Activated CD4-positive, alpha-beta T cell treated with anti-CD3 and anti-CD28 coated beads, Interleukin-2, amount 10 ng/mL, durations not matched to agents 24 days and 14 days (primary cell): ENCODE data around the gene FAM219A. TPM values are rescaled to one million over a fixed set of nuclear protein-coding genes. Genes with fewer than 3 reads are reported as not detected.
A peak's percentile ranks its signal among the peaks of the same experiment; 100 is the strongest.

Source experiments
- DNase-seq: peaks from one replicate; pipeline ENCODE4 v3.0.0; 2022
- H3K27ac Mint-ChIP-seq: one replicate; pipeline ENCODE4 v1.8.0; 2022; ENCODE audit warnings: mild to moderate bottlenecking, mixed read lengths
- H3K27me3 Mint-ChIP-seq: one replicate; pipeline ENCODE4 v1.8.0; 2022; ENCODE audit warnings: mixed read lengths
- H3K36me3 Mint-ChIP-seq: one replicate; pipeline ENCODE4 v1.8.0; 2022; ENCODE audit warnings: low read depth, mild to moderate bottlenecking, mixed read lengths
- H3K4me1 Mint-ChIP-seq: one replicate; pipeline ENCODE4 v1.8.0; 2021; ENCODE audit warnings: mixed read lengths
- H3K4me3 Mint-ChIP-seq: one replicate; pipeline ENCODE4 v1.8.0; 2022; ENCODE audit warnings: mild to moderate bottlenecking, moderate library complexity, mixed read lengths
- H3K9me3 Mint-ChIP-seq: one replicate; pipeline ENCODE4 v1.8.0; 2021; ENCODE audit warnings: mixed read lengths
- intact Hi-C: fragments of 100-400 bp; cut with micrococcal nuclease; formaldehyde crosslinking; loops from one replicate; pipeline ENCODE4 v1.15.1; 2023
- total RNA-seq: library from RNA; stranded (reverse); gene quantifications from 2 replicates; pipeline ENCODE4 v1.2.3, GENCODE V29; 2022

The FAM219A gene
- total RNA-seq, 1 donor from 2014 or later: 13.6 TPM

DNA sequence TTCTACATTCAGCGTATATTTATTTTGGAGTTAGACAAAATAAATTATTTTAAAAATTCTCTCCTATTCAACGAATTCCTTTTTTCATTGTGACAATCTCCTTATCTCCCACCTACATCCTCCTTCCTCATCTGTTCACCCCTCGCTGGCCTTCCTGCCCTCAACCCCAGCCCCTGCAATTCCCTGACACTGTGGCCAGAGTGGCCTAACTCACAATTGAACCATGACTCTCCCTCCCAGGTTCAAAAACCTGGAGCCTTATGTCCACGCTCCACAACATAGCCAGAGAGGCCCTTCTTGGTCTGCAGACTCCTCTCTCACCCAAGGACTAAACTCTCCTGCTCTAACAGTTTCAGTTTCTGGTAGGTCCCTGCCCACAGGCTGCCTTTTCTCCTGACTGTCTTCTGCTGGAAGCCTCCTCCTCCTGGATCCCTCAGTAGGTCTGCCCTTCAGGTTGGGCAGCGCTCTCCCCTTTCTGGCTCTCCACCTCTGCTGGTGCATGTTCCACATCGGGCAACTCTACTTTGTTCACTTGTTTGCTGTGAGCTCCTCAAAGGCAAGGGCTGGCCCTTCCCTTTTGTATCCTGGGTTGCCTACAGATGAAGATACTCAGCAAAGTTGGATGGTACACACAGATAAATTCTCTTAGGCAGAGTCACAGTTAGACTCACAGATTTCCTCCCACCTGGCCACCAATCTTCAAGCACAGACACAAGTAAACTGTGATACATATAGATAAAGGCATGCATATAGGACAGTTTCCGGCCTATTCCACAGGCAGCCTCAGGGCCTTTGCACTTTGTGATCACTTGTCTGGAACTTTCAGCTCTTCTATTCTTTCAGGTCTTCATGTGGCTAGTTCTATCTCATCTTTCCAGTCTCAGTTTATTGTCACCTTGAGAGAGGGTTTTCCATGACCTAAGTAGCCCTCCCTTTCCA lies 61.8 kb downstream of the FAM219A start:
- DNase-seq: no peak
- peaks cover 11% of the 10 kb centered on the region for H3K27me3 Mint-ChIP-seq

DNA sequence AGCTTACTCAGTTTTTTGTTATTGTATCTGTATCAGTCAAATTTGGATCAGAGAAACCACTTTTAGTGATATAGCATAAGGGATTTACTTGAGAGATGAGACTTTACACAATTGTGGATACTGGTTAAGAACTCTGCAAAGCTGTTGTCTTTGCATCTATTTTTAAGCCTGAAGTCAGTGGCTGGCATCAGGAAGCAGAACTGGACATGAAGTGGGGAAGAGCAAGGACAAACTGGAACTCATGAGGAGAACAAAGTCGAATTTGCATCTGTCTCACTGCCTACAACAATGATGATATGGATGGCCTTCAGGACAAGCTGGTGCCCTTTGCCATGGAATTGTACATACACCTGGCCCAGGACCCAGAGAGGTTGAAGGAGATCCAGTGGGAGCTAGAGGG lies 65.9 kb downstream of the FAM219A start:
- DNase-seq: no peak
- no peaks in the 10 kb centered on the region for H3K36me3 Mint-ChIP-seq
- H3K4me3 Mint-ChIP-seq: no peak overlapping the region
- intact Hi-C loops: no loop called here
- no peak overlapping the region for H3K27ac Mint-ChIP-seq
- H3K9me3 Mint-ChIP-seq: no peaks in the 10 kb centered on the region
- H3K4me1 Mint-ChIP-seq: peaks cover 3% of the 10 kb centered on the region
- H3K27me3 Mint-ChIP-seq: peaks cover 21% of the 10 kb centered on the region

More for the DNA sequence above, 61.8 kb downstream of the FAM219A start:
- peaks cover 3% of the 10 kb centered on the region for H3K4me1 Mint-ChIP-seq
- no peaks in the 10 kb centered on the region for H3K9me3 Mint-ChIP-seq
- intact Hi-C loops: no loop called here
- no peak overlapping the region for H3K27ac Mint-ChIP-seq
- H3K36me3 Mint-ChIP-seq: no peaks in the 10 kb centered on the region
- no peak overlapping the region for H3K4me3 Mint-ChIP-seq

DNA sequence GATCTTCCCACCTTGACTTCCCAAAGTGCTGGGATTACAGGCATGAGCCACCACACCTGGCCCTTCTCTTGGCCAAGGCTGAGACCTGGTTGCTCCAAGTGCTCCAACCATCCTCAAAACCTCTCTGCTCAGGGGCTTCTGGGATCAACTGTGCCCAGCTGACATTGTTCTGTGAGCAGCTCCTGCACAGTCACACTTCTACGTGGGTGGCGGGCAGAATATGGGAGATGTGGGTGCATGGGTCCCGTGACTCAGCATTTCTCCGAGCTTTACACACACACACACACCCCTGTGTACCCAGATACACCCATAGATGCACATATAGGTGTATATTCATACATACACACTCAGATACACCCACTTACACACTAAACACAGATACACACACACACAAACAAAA lies 71.1 kb downstream of the FAM219A start:
- intact Hi-C loops: no loop called here
- no peaks in the 10 kb centered on the region for H3K9me3 Mint-ChIP-seq

DNA sequence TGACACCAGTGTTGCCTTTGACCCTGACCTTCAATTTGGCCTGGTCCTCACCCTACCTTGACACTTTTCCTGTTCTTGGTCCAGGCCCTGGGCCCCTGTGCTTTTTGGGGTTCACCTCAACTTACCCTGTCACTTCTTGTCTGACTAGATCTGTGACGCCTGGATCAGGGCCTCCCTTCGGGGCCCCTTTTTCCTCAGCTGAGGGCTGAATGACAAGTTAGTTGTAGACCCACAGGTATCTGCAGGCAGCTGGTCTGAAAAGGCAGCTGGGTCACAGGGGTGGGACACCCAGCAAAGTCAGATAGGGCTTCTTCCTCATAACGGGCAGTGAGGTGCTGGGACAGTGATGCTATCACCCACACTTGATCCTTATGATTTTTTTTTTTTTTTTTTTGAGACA lies 71.7 kb downstream of the FAM219A start:
- no peak for DNase-seq
- intact Hi-C loops: no loop called here
- Mint-ChIP-seq H3K36me3 (no peaks in the 10 kb centered on the region), H3K27ac (no peak overlapping the region), H3K27me3 (peaks cover 23% of the 10 kb centered on the region), H3K4me3 (no peak overlapping the region), H3K4me1 (peaks cover 3% of the 10 kb centered on the region), H3K9me3 (no peaks in the 10 kb centered on the region)

More for the DNA sequence above, 71.1 kb downstream of the FAM219A start:
- Mint-ChIP-seq H3K4me1 (peaks cover 3% of the 10 kb centered on the region), H3K27ac (no peak overlapping the region), H3K4me3 (no peak overlapping the region), H3K27me3 (peaks cover 22% of the 10 kb centered on the region), H3K36me3 (no peaks in the 10 kb centered on the region)
- DNase-seq: no peak

DNA sequence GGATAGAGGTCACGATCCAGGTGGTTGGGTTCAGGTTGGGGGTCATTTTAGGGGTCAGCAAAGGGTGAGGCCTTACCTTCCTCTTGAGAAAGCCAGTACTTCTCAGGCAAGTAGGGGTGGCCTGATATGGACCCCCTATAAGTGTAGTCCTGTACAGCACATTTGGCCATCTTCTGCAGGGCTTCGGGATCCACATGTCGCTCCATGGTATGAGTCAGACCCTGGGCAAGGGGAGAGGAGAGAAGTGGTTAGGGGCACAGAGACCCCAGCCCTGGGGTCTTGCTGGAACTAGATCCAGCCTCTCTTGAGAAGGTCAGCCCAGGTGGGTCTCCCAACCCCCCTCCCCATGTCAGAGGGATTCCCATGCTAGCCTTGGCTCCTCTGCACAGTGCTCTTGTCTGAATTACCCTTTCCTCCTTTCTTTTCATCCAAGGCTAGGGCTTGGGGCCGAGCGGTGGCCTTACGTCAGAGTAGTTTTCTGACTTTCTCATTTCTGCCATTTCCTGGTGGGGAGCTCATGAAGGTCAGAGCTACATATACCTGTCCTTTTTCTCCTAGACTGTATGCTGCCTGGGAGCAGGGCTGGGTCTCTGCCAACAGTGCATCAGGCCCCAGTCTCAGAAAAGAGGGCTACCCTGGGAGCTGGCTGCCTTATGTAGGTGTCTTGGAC lies 72.7 kb downstream of the FAM219A start:
- H3K9me3 Mint-ChIP-seq: no peaks in the 10 kb centered on the region
- intact Hi-C loops: no loop called here
- H3K36me3 Mint-ChIP-seq: no peaks in the 10 kb centered on the region
- H3K4me3 Mint-ChIP-seq: no peak overlapping the region
- peaks cover 12% of the 10 kb centered on the region for H3K4me1 Mint-ChIP-seq
- no peak for DNase-seq
- H3K27ac Mint-ChIP-seq: no peak overlapping the region
- peaks cover 17% of the 10 kb centered on the region for H3K27me3 Mint-ChIP-seq

DNA sequence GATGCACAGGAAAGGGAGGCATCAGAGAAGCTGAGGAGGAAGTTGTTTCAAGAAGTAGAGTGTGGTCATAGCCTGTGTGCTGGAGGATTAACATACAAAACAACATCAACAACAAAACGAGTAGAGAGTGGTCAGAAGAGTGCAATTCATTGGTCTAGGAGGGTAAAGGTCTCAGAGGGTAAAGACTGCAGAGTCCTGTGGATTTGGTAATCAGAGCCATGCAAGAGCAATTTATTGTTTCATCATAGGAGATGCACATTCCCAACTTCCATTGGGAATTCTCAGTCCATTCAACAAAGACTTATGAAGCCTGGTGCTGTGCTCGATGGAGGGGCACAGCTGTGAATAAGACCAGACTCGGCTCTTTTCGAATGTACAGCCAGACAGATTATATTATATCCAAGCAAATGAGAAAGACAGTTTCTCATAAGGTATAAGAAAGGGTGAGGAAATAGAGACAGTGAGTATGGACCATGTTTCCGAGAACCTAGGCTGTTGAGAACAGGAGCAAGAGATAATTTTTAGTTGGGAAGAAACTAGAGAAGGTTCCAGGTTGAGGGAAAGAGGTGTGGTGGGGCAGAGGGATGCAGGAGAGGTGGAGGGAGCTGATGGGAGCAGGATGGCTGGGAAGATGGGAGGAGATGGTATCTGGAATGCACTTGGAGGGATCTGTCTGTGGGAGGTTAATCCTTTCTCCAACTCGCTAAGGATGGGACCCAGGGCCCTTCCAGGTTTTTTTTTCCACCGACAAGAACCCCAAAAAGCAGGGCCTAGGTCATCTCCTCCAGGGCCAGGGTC lies 73.8 kb downstream of the FAM219A start:
- Mint-ChIP-seq H3K27me3 (peaks cover 17% of the 10 kb centered on the region), H3K9me3 (no peaks in the 10 kb centered on the region), H3K36me3 (no peaks in the 10 kb centered on the region), H3K4me1 (peaks cover 22% of the 10 kb centered on the region), H3K27ac (no peak overlapping the region), H3K4me3 (no peak overlapping the region)
- intact Hi-C loops: no loop called here
- no peak for DNase-seq

DNA sequence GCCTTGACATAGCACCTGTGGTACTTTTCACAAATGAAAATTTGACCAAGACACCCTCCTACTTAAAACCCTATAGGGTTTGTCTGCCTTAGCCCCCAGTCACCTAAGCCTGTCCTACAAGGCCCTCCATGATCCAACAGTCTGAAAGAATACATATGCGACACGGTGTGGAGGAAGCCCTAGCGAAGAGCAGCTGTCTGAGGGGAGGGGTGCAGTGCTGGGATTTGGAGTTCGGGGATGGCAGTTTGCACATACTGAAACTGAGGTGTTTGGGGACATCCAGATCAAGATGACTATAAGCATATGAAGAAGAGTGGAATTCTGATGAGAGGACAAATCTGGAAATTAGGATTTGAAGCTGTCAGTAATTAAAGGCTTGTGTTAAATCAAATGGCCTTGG lies 74.5 kb downstream of the FAM219A start:
- Mint-ChIP-seq H3K36me3 (no peaks in the 10 kb centered on the region), H3K27me3 (peaks cover 14% of the 10 kb centered on the region), H3K9me3 (no peaks in the 10 kb centered on the region), H3K4me3 (no peak overlapping the region), H3K4me1 (peaks cover 27% of the 10 kb centered on the region), H3K27ac (no peak overlapping the region)
- no peak for DNase-seq
- intact Hi-C loops: no loop called here

DNA sequence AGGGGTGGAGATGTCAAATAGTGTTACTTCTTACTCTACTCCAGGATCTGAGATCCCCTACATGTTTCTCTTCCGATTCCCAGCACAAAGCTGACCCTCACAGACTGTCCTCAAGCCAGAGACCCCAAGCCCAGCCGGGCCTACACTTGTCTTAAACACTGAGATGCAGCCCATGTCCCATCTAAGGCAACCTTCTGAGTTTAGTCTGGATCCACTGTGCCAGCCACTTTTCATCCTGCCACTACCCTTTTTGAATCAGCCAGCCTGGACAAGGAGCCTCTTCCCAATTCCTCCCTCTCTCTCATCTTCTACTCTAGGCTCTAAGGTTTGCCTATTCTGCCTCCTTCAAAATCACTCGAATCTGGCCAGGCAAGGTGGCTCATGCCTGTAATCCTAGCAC lies 75.5 kb downstream of the FAM219A start:
- intact Hi-C loops: no loop called here

DNA sequence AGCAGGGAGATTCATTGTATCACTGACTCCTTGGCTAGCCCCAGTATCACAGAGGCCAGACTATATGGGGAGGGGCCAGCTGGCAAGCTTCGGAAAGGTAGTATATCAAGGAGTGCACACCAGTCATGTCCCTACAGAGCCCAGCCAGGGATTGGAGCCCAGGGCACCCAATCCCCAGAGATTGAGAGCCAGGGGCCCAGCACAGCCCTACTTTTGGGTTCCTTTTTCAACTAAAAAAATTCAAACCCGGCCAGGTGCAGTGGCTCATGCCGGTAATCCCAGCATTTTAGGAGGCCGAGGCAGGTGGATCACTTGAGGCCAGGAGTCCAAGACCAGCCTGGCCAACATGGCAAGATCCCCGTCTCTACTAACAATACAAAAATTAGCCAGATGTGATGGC lies 76.3 kb downstream of the FAM219A start:
- no peaks in the 10 kb centered on the region for H3K9me3 Mint-ChIP-seq
- DNase-seq: no peak
- peaks cover 14% of the 10 kb centered on the region for H3K27me3 Mint-ChIP-seq
- H3K27ac Mint-ChIP-seq: no peak overlapping the region
- H3K4me3 Mint-ChIP-seq: peak overlapping the region; percentile 87
- H3K4me1 Mint-ChIP-seq: peaks cover 32% of the 10 kb centered on the region
- H3K36me3 Mint-ChIP-seq: no peaks in the 10 kb centered on the region
- intact Hi-C loops: no loop called here

More for the DNA sequence above, 75.5 kb downstream of the FAM219A start:
- peaks cover 32% of the 10 kb centered on the region for H3K4me1 Mint-ChIP-seq
- no peak overlapping the region for H3K27ac Mint-ChIP-seq
- peaks cover 14% of the 10 kb centered on the region for H3K27me3 Mint-ChIP-seq
- H3K4me3 Mint-ChIP-seq: no peak overlapping the region
- H3K9me3 Mint-ChIP-seq: no peaks in the 10 kb centered on the region
- no peak for DNase-seq
- H3K36me3 Mint-ChIP-seq: no peaks in the 10 kb centered on the region

DNA sequence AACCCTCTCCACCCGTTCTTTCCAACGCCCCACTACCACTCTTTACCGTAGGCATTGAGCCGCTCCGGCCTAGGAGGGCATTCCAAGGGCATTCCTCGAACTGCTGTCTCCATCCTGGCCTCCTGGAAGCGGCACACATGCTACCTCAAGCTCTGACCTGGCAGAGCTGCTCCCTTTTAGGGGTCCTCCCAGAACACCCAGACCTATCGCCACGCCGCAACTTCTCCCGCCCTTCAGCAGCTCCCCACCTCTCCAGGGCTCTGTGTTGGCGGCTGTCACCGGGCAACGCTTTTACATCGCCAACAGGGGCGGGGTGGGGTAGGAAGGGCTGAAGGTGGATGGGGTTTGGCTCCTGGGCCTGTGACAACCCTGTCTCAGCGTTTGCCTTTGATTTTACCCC lies 77.0 kb downstream of the FAM219A start:
- peak overlapping the region; percentile 45 for H3K27ac Mint-ChIP-seq
- no peaks in the 10 kb centered on the region for H3K9me3 Mint-ChIP-seq
- H3K36me3 Mint-ChIP-seq: no peaks in the 10 kb centered on the region
- H3K4me3 Mint-ChIP-seq: peak overlapping the region; percentile 87
- H3K27me3 Mint-ChIP-seq: peaks cover 14% of the 10 kb centered on the region
- peak; percentile 70 for DNase-seq
- H3K4me1 Mint-ChIP-seq: peaks cover 32% of the 10 kb centered on the region
- intact Hi-C loops: loop anchor here (2.0 kb wide), 1 partner anchor 203 kb away; the partner anchor contains the start of gene UBAP1

DNA sequence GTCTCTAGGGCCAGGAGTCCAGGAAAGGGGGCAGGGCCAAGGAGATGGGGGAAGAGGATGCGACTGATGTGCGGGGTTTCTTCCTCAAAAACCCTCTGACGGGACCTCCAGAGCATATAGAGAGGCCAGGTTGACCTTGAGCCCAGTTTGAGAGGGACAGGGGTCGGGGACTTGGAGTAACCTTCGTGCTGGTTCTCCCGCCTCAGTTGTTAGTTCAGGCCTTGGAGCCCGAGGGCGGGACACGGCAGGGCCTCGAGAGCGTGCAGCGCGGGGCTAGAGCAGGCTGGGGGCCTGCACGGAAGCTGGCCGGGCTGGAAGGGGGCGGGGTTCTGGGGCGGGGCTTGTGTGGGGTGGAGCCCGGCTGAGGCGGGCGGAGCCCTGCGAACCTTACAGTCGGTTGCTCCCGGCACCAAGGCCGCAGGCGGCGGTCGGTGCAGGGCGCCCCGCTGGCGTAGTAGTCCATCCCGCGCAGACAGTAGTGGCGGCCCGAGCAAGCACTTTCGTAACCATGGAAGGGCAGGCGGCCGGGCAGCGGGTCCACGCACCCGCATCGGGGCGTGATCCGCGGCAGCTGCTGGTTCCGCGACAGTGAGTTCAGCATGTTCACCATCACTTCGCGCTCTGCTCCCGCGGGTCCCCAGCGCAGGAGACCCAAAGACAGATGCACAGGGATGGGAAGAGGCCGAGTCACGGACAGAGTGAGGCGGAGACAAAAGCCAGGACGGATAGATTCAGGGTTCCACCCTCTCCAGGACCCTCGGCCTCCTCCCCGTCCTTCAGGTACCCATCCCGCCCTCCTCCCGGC lies 77.7 kb downstream of the FAM219A start:
- no peaks in the 10 kb centered on the region for H3K9me3 Mint-ChIP-seq
- peaks cover 14% of the 10 kb centered on the region for H3K27me3 Mint-ChIP-seq
- H3K27ac Mint-ChIP-seq: peak overlapping the region; percentile 76
- H3K36me3 Mint-ChIP-seq: no peaks in the 10 kb centered on the region
- peak; percentile 92 for DNase-seq
- intact Hi-C loops: loop anchor here (1.0 to 2.0 kb wide), 3 partner anchors 51 to 202 kb away; partner anchors contain the start of genes DNAI1, FAM219A, KIF24 and NUDT2
- H3K4me3 Mint-ChIP-seq: peak overlapping the region; percentile 87
- H3K4me1 Mint-ChIP-seq: peaks cover 37% of the 10 kb centered on the region

DNA sequence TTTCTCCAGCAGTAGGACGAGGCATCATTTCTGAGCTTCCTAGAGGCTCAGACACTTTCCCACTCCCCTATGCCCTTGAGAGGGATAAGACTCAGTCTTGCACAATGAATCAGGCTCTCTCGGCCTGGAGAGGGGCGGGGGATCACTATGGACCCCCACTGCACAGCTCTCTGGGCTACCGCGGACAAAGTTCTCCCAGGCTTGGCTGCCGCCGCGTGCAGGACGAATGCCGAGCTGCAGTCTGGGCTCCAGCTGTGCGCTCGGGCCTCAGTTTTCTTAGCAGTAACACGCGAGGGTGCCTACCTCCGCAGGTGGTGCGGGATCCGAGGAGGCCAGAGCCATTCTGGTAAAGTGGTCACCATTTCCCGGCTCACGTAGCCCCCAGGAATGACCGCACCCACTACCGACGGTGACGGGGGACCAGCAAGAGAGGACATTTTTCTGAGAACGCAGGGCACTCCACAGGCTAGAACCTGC lies 78.3 kb downstream of the FAM219A start:
- H3K9me3 Mint-ChIP-seq: no peaks in the 10 kb centered on the region
- intact Hi-C loops: loop anchor here (1.0 to 2.0 kb wide), 3 partner anchors 51 to 201 kb away; partner anchors contain the start of genes DNAI1, FAM219A, KIF24 and NUDT2
- peak; percentile 72 for DNase-seq
- no peaks in the 10 kb centered on the region for H3K36me3 Mint-ChIP-seq
- peak overlapping the region; percentile 87 for H3K4me3 Mint-ChIP-seq
- peak overlapping the region; percentile 76 for H3K27ac Mint-ChIP-seq
- peaks cover 14% of the 10 kb centered on the region for H3K27me3 Mint-ChIP-seq
- H3K4me1 Mint-ChIP-seq: peaks cover 42% of the 10 kb centered on the region
